A549 (cell line): ENCODE results near the gene MEIS1. TPM values are rescaled to one million over a fixed set of nuclear protein-coding genes. Genes with fewer than 3 reads are reported as not detected.

Experiments
- ATAC-seq, 2 experiments: fragments of 200-7000 bp in 1 of 2; fragments of >200 bp in 1 of 2; cut with Nextera tagmentation in 1 of 2; cut with Tn5 transposase in 1 of 2; 3 replicates each; pipeline versions ENCODE4 v1.8.0 to v1.9.1; 2018 to 2020; ENCODE audit warnings: mild to moderate bottlenecking in 1 of 2, moderate library complexity in 1 of 2
- CTCF ChIA-PET: fragments of 300-600 bp; sonication (Branson Sonifier 250); formaldehyde crosslinking; extraction: SDS; loops from one replicate; lab custom pipeline; 2021; ENCODE audit warnings: antibody characterized with exemption, inconsistent platforms; lab: Yijun Ruan, JAX
- POLR2A ChIA-PET: fragments of 350-600 bp; formaldehyde crosslinking; extraction: SDS; loops from one replicate; lab custom pipeline; 2021; ENCODE audit warnings: antibody characterized with exemption, inconsistent platforms; lab: Yijun Ruan, JAX
- DNase-seq, 2 experiments: peaks; one replicate each; pipeline versions ENCODE4 v3.0.0 to v3.0.0-alpha.2; 2011 to 2016; ENCODE audit warnings: low read depth in 1 of 2, low spot score in 1 of 2
- FAIRE-seq: peaks from 2 replicates; lab custom pipeline; 2011; peaks lifted over from hg19 to GRCh38; lab: Jason Lieb, UNC
- H3K27ac ChIP-seq, 2 experiments: fragments of >200 bp; sonication (Bioruptor Twin); formaldehyde crosslinking; 3 replicates each; pipeline ENCODE4 v1.5.1; 2016 to 2017
- H3K4me1 ChIP-seq: fragments of >200 bp; sonication (Bioruptor Twin); formaldehyde crosslinking; 3 replicates; pipeline ENCODE4 v1.6.1; 2016
- H3K4me2 ChIP-seq: fragments of >200 bp; sonication (Bioruptor Twin); formaldehyde crosslinking; 3 replicates; pipeline ENCODE4 v1.6.1; 2016
- H3K4me3 ChIP-seq: fragments of >200 bp; sonication (Bioruptor Twin); formaldehyde crosslinking; 3 replicates; pipeline ENCODE4 v1.5.1; 2016
- H3K9me3 ChIP-seq: fragments of >200 bp; sonication (Bioruptor Twin); formaldehyde crosslinking; 3 replicates; pipeline ENCODE4 v1.6.1; 2016
- CBX8 ChIP-seq: fragments of 200-600 bp; sonication (generic); IDR thresholded peaks from 2 replicates; pipeline ENCODE4 v1.6.1; 2016
- CHD2 ChIP-seq: fragments of 150-350 bp; IDR thresholded peaks from 2 replicates; pipeline ENCODE4 v1.6.1; 2014; ENCODE audit warnings: low read length; ENCODE audit not compliant: partially characterized antibody
- CHD4 ChIP-seq: fragments of 200-600 bp; sonication (generic); IDR thresholded peaks from 2 replicates; pipeline ENCODE4 v1.6.1; 2016; ENCODE audit warnings: antibody characterized with exemption, mild to moderate bottlenecking, borderline replicate concordance
- CTCF ChIP-seq: fragments of >200 bp; sonication (Bioruptor Twin); formaldehyde crosslinking; IDR thresholded peaks from 3 replicates; pipeline ENCODE4 v1.5.1; 2016
- EHF ChIP-seq: fragments of 250-450 bp; sonication (Bioruptor Pico); IDR thresholded peaks from 2 replicates; pipeline ENCODE4 v1.5.0; 2020; ENCODE audit warnings: mild to moderate bottlenecking
- EHMT2 ChIP-seq: fragments of 200-600 bp; sonication (generic); IDR thresholded peaks from 2 replicates; pipeline ENCODE4 v1.6.1; 2016; ENCODE audit warnings: antibody characterized with exemption, low read depth, mild to moderate bottlenecking, moderate library complexity
- ELK1 ChIP-seq: fragments of 150-350 bp; IDR thresholded peaks from 2 replicates; pipeline ENCODE4 v1.6.1; 2014; ENCODE audit warnings: low read depth, mild to moderate bottlenecking, low read length
- ESRRA ChIP-seq: fragments of 150-350 bp; IDR thresholded peaks from 2 replicates; pipeline ENCODE4 v1.6.1; 2014; ENCODE audit warnings: mild to moderate bottlenecking, low read length, borderline replicate concordance
- FOSL2 ChIP-seq, 2 experiments: fragments of 450-650 bp in 1 of 2; fragments of >200 bp in 1 of 2; sonication (Bioruptor Twin) in 1 of 2; formaldehyde crosslinking; IDR thresholded peaks; 2 replicates each; pipeline versions ENCODE4 v1.5.0 to v1.6.1; 2016 to 2020; ENCODE audit warnings: mild to moderate bottlenecking in 1 of 2, moderate library complexity in 1 of 2
- HES2 ChIP-seq: fragments of >200 bp; sonication (Bioruptor Twin); formaldehyde crosslinking; IDR thresholded peaks from 2 replicates; pipeline ENCODE4 v1.6.1; 2016
- HEYL ChIP-seq: fragments of 250-450 bp; sonication (Bioruptor Pico); IDR thresholded peaks from 2 replicates; pipeline ENCODE4 v1.8.0; 2021; ENCODE audit warnings: mild to moderate bottlenecking, moderate library complexity
- HMGXB4 ChIP-seq: fragments of 250-450 bp; sonication (Bioruptor Pico); IDR thresholded peaks from 2 replicates; pipeline ENCODE4 v1.5.0; 2021; ENCODE audit warnings: mild to moderate bottlenecking, moderate library complexity, borderline replicate concordance
- JUN ChIP-seq, 2 experiments: fragments of >200 bp; sonication (Bioruptor Twin); formaldehyde crosslinking; IDR thresholded peaks; 2 replicates in 1 of 2; 3 replicates in 1 of 2; pipeline ENCODE4 v1.6.1; 2016 to 2017
- JUNB ChIP-seq: fragments of >200 bp; sonication (Bioruptor Twin); formaldehyde crosslinking; IDR thresholded peaks from 2 replicates; pipeline ENCODE4 v1.6.1; 2016
- MAFK ChIP-seq: fragments of 450-650 bp; IDR thresholded peaks from 2 replicates; pipeline ENCODE4 v1.6.1; 2014; ENCODE audit not compliant: partially characterized antibody
- MAZ ChIP-seq: fragments of 150-350 bp; IDR thresholded peaks from 2 replicates; pipeline ENCODE4 v1.6.1; 2014; ENCODE audit warnings: antibody characterized with exemption, low read depth, low read length, borderline replicate concordance
- NFE2L2 ChIP-seq: fragments of 150-350 bp; conservative IDR thresholded peaks from 2 replicates; pipeline ENCODE4 v1.6.1; 2014; ENCODE audit warnings: low read length
- PBX3 ChIP-seq: IDR thresholded peaks from 2 replicates; pipeline ENCODE4 v1.6.1; 2012
- PHF8 ChIP-seq: fragments of 200-600 bp; sonication (generic); IDR thresholded peaks from 2 replicates; pipeline ENCODE4 v1.6.1; 2016; ENCODE audit warnings: low read depth, mild to moderate bottlenecking, antibody characterized with exemption, moderate library complexity, borderline replicate concordance
- POLR2A ChIP-seq: IDR thresholded peaks from 2 replicates; pipeline ENCODE4 v1.6.1; 2012; ENCODE audit warnings: mild to moderate bottlenecking, low read length
- RCOR1 ChIP-seq: fragments of 150-350 bp; IDR thresholded peaks from 2 replicates; pipeline ENCODE4 v1.6.1; 2014; ENCODE audit warnings: antibody characterized with exemption, low read length, low read depth
- SREBF2 ChIP-seq: fragments of 450-650 bp; IDR thresholded peaks from 2 replicates; pipeline ENCODE4 v1.6.1; 2014; ENCODE audit warnings: mild to moderate bottlenecking, moderate library complexity
- USF2 ChIP-seq: fragments of 450-650 bp; IDR thresholded peaks from 2 replicates; pipeline ENCODE4 v1.6.1; 2014; ENCODE audit warnings: antibody characterized with exemption
- ZC3H11A ChIP-seq: fragments of 450-650 bp; IDR thresholded peaks from 2 replicates; pipeline ENCODE4 v1.6.1; 2014; ENCODE audit warnings: antibody characterized with exemption, mild to moderate bottlenecking
- ZFP36 ChIP-seq: fragments of 450-650 bp; IDR thresholded peaks from 2 replicates; pipeline ENCODE4 v1.6.1; 2014; ENCODE audit warnings: borderline replicate concordance; ENCODE audit not compliant: partially characterized antibody
- ZNF302 ChIP-seq: fragments of 250-450 bp; sonication (Bioruptor Pico); IDR thresholded peaks from 2 replicates; pipeline ENCODE4 v1.9.0; 2021; ENCODE audit warnings: inconsistent platforms, mild to moderate bottlenecking, moderate library complexity
- WGBS: methylation state at CpG from one replicate; pipeline ENCODE4 v1.1.6; 2017; ENCODE audit errors: missing lambda C conversion rate; 5-methylcytosine and 5-hydroxymethylcytosine counted together
- polyA plus RNA-seq, 4 experiments: library from polyadenylated mRNA; depleted of rRNA in 3 of 4; stranded (reverse); fragments of >200 nt; fragmentation: RNase III in 1 of 4; extraction: RNeasy Plus Mini Kit Qiagen cat#74134 plus additional on column Dnase treatment in 1 of 4; gene quantifications; 2 replicates in 3 of 4; 3 replicates in 1 of 4; pipeline ENCODE4 v1.2.3, GENCODE V29; 2011 to 2017

Gene MEIS1
- polyA plus RNA-seq, 2 of the 4 experiments (the other 2 are of a cell fraction): 1.9 to 4.2 TPM

- H3K4me1 ChIP-seq: no peaks in the 10 kb centered on the region
- ChIA-PET CTCF (interaction anchor here (0.5 to 1.5 kb wide), 3 partner anchors 16 to 1885 kb away, joined by 3 to 4 read pairs (median 4); no protein-coding TSS in a partner anchor), POLR2A (no interaction called here)
- 0 out of 2 replicates have a peak, but pooled peaks have one; percentile 12 for TF ChIP-seq NFE2L2
- TF ChIP-seq HMGXB4 (CRISPR knock-in tag): no peak
- TF ChIP-seq FOSL2 (IDR thresholded peaks at IDR 0.05): no peak
- no peak for TF ChIP-seq FOSL2 (CRISPR knock-in tag; IDR thresholded peaks at IDR 0.05)
- no peak for TF ChIP-seq ZC3H11A
- TF ChIP-seq JUN (IDR thresholded peaks at IDR 0.05): no peak
- TF ChIP-seq MAFK: peak; percentile 1
- no peak for TF ChIP-seq HES2
- TF ChIP-seq PBX3: no peak
- TF ChIP-seq POLR2A: no peak
- TF ChIP-seq ELK1: no peak
- no peak for TF ChIP-seq EHF (CRISPR knock-in tag)
- TF ChIP-seq USF2: no peak
- TF ChIP-seq CHD4: no peak
- no peak for TF ChIP-seq EHMT2
- TF ChIP-seq ESRRA: no peak
- ATAC-seq (no peak), DNase-seq (no peak), FAIRE-seq (no peak)
- no peak overlapping the region for H3K4me2 ChIP-seq
- H3K4me3 ChIP-seq: no peak overlapping the region
- H3K9me3 ChIP-seq: no peaks in the 10 kb centered on the region
- H3K27ac ChIP-seq: no peak overlapping the region
- 24% methylated on average over 1 of the region's 1 CpG for WGBS
Measured at GRCh38 chr2:66412874-66413273, 22.1 kb upstream of the MEIS1 start.

GRCh38 chr2:66414896-66415295 lies 20.0 kb upstream of the MEIS1 start:
- ATAC-seq (no peak), DNase-seq (no peak), FAIRE-seq (no peak)
- 64% methylated on average over 1 of the region's 1 CpG for WGBS
- H3K9me3 ChIP-seq: no peaks in the 10 kb centered on the region
- H3K4me2 ChIP-seq: no peak overlapping the region
- ChIA-PET CTCF (no interaction called here), POLR2A (no interaction called here)
- H3K27ac ChIP-seq: no peak overlapping the region
- H3K4me1 ChIP-seq: no peaks in the 10 kb centered on the region
- H3K4me3 ChIP-seq: no peak overlapping the region
- TF ChIP-seq MAZ (no peak), JUN (IDR thresholded peaks at IDR 0.05) (no peak), ZNF302 (no peak), RCOR1 (no peak), PHF8 (no peak), HEYL (no peak), SREBF2 (no peak), JUNB (no peak), ZFP36 (no peak), HMGXB4 (CRISPR knock-in tag) (no peak), ELK1 (no peak), POLR2A (no peak), MAFK (no peak), CHD2 (no peak), CHD4 (no peak), CTCF (no peak), EHMT2 (no peak), CBX8 (no peak)
